M059J (cell line): ENCODE data around the gene ADAMTSL5. TPM values are rescaled to one million over a fixed set of nuclear protein-coding genes. Genes with fewer than 3 reads are reported as not detected.
"Not testable (repeated sequence)": the region's sequence is repeated elsewhere in the genome, so short reads cannot be mapped to it uniquely, and the experiment has no call there.

Source experiments
- DNase-seq: peaks from one replicate; pipeline ENCODE4 v3.0.0-alpha.2; 2012; ENCODE audit warnings: low read depth
- total RNA-seq: library from RNA; depleted of rRNA; stranded (reverse); fragments of >200 nt; shearing (Covaris generic); gene quantifications from 2 replicates; pipeline ENCODE4 v1.2.3, GENCODE V29; 2014

The ADAMTSL5 gene
- total RNA-seq, 1 experiment from 2014 or later: 3.7 TPM

DNA sequence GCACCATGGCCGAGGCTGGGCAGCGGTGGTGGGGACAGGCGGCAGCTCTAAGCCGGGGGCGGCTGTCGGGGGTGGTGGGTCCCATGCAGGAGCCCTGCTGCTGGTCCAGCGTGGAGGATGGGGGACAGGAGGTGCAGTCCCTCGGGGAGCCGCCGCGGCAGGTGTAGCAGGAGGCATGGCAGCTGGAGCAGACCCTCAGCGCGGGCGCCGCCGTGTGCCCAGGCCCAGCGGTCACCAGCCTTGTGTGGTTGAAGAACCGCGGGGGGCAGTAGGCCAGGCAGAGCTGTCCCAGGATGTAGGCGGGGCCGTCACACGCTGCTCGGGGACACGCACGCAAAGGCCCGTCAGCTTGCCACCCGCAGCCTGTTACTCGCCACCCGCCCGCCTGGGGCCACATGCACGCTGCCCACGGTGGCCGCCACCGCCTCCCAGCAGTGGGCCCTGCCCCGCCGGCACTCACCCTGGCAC lies 30.9 kb downstream of the ADAMTSL5 start:
- DNase-seq: no peak

DNA sequence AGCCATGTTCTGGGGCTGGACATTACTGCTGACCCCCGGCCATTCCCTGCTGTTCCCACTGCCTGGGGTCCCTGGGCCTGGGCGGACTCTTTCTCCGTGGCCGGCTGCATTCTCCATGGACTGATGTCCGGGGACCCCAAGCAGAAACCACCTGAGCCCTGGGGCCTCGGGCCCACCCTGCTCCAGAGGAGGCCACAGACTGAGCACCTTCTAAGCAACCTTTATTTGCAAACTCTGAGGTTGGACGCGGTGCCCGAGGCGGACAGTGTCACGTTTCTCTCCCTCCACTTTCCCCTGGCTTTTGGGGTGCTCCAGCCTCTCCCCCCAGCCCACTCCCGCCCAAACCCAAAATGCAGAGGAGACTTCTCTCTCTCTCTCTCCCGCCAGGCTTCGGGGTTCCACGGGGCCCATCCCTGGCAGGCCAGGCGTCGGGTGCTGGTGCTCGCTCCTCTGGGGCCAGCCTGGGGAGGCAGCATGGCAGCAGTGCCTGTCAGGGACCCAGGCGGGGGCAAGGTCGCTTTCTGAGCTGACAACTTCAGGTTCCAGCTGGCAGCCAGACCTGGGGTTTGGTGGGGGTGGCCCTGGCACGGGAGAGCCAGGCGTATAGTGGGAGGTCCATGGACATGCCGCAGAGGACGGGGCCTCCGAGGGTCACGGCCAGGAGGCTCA lies 31.5 kb downstream of the ADAMTSL5 start:
- DNase-seq: no peak

DNA sequence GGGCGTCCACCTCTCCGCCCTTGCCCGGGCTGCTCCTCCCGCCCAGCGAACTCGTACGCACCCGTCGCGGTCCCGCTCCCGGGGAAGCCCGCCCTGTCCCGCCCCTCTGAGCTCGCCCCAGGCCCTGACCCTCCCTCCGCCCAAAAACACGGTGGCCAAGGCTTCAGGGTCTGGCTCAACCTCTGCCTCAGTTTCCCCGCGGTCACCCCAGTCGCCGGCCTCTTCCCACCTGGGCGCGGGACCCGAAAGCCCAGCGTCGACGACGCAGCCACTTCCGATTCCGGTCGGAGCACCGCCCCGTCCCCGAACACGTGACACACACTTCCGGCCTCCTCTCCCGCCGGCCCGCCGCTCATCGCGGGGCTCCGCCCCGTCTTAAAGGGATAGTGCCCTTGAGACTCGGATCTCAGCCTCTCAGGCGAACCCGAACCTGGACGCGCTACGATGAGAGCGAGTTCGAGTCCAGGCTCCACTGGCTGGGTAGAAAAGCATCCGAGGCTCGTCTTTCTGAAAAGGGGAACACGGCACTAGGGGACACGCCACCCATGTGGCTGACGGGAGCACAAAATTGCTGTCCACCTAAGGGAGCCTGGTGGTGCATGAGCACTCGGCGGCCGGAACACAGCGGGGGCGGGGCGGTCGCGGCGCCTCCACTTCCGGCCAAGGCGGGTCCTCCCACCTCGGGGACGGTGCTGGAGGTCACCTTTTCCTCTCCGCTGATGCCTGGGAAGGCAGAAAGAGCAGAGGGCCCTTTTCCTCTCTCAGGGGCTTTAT lies 33.7 kb downstream of the ADAMTSL5 start, which contains the start of gene C19orf25:
Gene C19orf25, minus strand, starts transcription at position 282 of the 774 bp plus-strand sequence. CDS start 312 bp downstream, outside the sequence.
- DNase-seq: peak; percentile 95

DNA sequence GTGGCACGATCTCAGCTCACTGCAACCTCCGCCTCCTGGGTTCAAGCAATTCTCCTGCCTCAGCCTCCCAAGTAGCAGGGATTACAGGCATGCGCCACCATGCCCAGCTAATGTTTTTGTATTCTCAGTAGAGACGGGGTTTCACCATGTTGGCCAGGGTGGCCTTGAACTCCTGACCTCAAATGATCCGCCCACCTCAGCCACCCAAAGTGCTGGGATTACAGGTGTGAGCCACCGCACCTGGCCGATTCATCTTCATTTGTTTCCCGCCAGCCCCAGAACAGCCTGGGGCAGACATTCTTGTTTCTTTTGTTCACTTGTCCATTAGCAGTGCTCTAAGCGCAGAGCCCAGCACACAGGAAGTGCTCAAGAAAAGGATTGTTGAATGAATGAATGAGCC lies 35.8 kb downstream of the ADAMTSL5 start:
- DNase-seq: not testable (repeated sequence)

DNA sequence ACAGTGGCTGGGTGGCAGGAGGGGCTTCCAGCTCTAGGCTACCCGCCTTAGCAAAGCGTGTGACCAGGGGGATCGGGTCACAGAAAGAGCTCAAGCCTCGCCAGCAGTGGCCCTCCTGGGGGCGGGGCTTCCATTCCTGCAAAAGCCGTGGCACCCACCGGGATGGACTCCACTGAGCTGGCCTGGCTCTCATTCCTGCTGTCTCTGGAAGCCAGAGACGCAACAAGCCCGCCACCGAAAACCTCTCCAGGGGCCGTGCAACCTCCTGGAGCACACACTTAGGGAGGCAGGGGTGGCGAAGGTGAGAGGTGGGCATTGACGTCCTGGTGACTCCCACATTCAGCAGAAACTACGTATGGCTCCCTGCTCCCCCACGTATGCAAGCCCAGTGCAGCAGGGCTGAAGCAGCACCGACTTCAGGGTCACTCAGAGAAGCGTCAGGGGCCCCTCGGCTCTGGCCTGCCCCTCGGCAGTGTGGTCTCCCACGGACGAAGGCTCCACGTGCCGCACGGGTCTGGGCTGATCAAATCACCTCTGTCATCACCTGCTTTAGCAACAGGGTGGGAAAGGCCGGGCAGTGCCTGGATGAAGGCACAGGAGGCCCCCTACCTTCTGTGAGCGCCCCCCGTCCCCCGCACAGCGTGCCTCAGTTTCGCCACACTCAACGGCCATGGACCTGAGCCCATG lies 36.9 kb downstream of the ADAMTSL5 start:
- DNase-seq: no peak

DNA sequence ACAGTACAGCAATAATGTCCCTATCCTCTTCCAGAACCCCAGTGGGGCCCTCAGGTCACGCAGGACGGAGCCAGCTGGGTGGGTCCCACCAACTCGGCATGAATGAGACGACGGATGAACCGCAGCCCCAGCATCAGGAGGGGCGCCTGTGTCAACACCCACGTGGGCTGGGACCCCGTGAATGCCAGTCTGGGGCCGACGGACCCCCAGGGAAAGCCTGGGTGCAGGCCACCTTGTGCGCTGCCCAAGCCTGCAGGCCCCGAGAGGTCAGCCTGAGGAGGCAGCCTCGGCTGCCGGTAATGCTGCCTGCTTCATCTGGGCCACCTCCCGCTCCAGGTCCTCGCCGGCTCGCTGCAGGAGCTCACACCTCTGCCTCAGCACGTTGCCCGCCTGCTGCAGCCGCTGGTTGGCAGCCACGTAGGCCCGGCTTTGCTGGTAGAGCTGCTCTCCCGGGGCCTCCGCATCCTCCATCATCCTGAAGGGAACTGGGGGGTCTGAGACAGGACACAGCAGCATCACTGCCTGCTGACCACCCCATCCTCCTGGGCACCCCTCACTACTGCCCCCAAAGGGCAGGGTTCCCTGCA lies 38.0 kb downstream of the ADAMTSL5 start:
- no peak for DNase-seq

DNA sequence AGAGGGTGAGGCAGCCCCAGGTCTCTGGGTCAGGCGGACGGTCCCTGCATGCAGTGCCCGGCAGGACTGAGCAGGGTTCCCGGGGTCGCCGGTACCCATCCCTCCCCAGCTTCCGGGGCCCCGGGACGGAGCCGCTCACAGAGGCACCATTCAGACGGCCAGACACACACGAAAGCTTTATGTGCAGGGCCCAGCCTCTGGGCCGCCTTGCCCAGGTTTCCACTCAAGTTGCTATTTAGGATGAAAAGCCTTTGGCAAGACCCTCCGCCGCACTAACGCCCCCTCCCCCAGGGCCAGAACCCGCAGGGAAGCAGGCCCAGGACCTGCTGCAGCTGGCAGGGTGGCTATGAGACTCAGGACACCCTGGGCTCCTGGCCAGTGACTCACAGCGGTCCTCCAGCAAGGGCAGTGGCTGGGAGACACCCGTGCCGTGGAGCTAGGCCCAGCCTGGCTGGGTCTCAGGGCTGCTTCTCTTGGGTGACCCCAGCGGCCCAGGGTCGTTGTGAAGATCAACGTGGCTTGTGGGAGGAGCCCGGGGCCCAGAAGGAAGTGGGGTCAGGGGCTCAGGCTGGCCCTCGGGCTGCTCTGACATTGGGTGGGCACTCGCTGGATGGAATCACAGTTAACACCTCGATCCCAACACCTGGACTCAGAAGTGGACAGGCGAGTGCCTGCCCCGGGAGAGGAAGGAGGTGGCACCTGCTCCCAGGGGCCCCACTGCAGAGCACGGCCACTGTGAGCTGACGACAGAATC lies 38.6 kb downstream of the ADAMTSL5 start:
- peak; percentile 46 for DNase-seq

DNA sequence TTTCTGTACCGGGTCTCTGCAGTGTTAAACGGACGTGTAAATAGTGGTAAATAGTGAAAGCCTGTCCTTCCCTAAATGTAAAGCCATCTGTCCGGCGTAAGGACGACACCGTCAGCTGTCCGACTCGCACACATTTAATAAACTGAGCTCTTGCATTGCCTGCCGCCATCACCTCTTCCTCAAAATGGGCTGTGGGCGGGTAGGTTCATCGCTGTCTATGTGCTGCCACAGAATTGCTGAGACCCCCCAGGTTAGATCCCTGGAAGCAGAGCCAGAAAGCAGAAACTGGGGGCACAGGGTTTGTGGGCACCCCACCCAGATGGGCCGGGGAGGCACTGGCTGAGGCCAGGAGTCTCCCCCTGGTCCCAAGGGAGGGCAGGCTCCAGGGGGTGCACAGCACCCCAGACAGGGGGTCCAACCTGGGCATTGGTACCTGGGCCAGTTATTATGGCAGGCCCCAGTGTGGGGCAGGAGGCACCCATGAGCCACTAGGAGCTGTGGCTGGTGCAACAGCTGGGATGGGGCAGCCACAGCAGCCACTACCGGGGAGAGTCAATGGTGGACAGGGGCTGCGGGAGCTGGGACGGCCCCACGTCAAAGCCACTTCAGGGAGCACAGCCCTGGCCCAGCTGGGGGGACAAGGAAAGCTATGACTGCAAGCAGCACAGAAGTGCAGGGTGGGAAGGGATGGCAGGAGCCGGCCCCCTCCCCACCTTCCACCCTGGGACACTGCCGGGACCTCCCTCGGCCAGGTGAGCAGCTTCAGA lies 39.6 kb downstream of the ADAMTSL5 start:
- no peak for DNase-seq

DNA sequence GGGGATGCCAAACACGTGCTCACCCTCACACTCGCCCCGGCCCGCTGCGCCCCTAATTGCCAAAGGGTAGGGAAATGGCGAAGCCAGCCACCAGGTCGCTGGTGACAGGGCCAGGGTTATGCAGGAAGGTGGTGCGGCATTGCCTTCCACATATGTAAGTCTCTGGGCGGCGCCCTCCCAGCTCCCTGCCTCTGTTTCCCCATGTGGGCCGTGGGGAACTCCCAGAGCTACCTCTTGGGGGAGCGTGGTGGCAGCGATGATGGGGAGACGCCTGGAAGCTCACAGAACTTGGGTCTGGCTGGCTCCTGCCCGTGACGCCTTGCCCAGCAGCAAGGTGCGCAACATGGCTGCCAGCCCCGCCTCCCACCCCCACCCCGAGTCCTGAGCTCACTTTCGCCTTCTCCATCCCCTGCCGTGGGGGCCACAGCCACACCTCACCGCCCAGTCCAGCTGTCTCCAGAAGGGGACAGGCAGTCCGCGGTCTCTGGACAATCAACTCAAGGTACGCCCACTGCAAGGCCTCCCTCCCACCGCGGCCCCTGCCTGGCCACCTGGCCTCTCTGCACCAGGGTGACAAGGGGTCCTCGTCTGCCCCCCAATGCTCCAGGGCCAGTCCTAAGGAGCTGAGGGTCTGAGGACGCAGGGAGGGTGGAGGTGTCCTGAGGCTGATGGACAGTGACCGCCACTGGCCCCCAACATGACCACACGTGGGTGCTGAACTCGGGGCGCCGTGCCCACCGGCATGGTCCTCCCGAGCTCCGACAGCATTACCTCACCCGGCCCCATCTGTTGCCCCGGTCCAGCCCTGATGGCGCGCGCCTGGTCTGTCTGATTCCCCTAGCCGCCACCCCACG lies 40.4 kb downstream of the ADAMTSL5 start:
- DNase-seq: no peak

DNA sequence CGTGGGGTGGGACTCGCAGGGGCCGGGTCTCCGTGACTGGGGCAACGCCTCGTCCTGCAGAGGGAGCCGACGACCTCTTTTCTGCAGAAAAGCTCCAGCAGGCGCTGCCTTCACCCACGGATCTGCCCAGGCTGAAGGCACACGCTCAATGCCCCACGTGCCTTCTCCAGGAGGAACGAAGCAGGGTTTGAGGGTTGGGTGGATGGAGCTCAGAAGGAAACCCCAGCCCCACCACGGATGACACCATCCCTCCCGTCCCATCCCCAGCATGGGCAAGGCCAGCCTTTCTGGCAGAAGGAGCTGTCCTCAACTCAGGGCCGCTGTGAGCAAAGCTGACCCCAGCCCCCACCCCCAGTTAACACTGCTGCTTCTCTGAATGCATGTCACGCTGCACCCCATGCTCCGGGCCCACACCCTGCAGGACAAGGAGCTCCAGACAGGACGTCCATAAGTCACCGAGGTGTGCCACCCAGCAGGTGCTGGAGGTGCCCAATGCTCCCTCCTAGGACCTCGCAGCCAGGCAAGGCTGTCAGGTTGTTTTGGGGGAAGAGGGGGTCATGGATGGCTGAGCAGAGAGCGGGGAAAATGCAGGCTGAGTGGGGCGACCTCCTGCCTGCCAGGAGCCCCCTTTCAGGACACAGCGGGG lies 41.2 kb downstream of the ADAMTSL5 start:
- no peak for DNase-seq

DNA sequence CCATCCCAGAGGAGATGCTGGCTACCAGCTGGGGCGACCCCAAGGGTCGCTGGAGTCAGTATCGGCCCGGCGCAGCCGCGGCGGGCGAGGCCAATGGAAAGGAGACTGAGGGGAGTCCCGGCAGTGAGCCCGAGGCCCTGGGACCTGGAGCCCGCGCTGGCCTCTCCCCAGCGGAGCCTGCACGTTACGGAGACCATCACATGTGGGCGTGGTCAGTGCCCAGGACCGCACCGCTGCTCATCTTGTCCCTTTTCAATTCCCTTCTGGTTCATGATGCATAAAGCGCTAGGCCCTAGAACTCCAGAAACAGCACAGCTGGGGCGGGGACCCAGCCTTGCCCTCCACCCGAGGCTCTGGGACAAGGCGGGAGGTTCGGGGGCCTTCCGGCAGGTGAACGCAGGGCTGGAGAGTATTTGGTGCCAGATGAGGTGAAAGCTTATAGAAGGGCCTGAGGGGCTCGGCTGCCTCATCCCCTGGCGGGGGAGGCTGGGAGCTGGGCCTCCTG lies 41.8 kb downstream of the ADAMTSL5 start:
- no peak for DNase-seq

DNA sequence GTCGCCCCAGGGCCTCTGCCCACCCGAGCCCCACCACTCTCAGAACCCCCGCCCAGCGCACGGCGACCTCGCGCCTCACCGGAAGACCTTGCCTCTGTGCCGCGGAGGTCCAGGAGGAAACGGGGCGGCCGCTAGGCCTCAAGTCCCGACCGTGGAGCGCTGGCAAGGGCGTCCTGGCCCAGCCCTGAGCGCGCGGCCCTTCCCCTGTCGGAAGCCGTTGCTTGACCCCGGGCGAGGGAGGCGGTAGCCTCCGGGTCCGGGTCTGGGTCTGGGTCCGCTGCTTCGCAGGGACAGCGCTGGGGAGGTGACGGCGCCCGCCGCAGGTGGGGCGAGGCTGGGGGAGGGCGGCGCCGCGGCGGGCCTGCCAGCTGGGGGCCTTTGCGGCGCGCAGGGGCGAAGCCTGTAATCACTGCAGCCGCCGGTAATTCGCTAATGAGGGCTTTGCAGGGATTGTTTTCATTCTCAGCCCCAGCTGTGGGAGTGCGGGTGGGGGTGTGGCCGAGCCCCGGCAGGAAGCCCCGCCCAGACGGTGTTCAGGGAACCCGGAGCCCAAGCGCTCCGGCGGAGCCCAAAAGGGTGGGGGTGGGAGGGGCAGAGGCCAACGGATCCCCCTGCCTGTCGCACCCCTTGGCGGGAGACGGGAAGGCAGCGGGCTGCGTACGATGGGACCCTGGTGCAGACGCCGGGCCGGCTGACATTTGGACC lies 42.4 kb downstream of the ADAMTSL5 start:
- no peak for DNase-seq

DNA sequence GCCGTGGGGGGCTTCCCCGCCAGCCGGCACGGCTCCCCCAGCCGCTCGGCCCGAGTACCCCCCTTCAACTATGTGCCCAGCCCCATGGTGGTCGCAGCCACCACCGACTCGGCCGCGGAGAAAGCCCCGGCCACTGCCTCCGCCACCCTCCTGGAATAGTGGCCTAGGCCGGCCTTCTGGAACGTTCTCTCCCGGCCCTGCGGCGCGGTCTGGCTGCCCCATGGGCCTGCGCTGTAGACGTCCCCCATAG lies 42.8 kb downstream of the ADAMTSL5 start:
- no peak for DNase-seq

DNA sequence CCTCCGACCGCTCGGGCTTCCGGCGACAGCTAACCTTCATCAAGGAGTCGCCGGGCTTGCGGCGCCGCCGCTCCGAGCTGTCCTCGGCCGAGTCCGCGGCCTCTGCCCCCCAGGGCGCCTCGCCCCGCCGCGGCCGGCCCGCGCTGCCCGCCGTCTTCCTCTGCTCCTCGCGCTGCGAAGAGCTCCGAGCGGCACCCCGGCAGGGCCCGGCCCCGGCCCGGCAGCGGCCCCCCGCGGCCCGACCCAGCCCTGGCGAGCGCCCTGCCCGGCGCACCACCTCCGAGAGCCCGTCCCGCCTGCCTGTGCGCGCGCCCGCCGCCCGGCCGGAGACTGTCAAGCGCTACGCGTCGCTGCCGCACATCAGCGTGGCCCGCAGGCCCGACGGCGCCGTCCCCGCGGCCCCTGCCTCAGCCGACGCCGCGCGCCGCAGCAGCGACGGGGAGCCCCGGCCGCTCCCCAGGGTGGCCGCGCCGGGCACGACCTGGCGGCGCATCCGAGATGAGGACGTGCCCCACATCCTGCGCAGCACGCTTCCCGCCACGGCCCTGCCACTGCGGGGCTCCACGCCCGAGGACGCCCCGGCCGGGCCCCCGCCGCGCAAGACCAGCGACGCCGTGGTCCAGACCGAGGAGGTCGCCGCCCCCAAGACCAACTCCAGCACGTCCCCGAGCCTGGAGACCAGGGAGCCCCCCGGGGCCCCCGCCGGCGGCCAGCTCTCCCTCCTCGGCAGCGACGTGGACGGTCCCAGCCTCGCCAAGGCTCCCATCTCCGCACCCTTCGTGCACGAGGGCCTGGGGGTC lies 43.4 kb downstream of the ADAMTSL5 start:
- no peak for DNase-seq

DNA sequence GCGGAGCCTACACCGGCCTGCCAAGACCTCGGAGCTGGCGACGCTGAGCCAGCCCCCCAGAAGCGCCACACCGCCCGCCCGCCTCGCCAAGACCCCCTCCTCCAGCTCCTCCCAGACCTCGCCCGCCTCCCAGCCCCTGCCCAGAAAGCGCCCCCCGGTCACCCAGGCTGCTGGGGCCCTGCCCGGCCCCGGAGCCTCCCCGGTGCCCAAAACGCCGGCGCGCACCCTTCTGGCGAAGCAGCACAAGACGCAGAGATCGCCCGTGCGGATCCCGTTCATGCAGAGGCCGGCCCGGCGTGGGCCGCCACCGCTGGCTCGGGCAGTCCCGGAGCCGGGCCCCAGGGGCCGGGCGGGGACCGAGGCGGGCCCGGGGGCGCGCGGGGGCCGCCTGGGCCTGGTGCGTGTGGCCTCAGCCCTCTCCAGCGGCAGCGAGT lies 44.0 kb downstream of the ADAMTSL5 start:
- DNase-seq: no peak

DNA sequence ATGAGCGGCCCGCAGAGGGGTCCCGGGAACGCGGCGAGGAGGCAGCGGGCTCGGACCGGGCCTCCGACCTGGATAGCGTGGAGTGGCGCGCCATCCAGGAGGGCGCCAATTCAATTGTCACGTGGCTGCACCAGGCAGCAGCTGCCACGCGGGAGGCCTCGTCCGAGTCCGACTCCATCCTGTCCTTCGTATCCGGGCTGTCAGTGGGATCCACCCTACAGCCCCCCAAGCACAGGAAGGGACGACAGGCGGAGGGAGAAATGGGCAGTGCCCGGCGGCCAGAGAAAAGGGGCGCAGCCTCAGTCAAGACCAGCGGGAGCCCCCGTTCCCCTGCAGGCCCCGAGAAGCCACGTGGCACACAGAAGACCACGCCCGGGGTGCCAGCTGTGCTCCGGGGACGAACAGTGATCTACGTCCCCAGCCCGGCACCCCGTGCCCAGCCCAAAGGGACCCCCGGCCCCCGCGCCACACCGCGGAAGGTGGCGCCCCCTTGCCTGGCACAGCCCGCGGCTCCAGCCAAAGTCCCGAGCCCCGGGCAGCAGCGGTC lies 44.5 kb downstream of the ADAMTSL5 start:
- DNase-seq: no peak

DNA sequence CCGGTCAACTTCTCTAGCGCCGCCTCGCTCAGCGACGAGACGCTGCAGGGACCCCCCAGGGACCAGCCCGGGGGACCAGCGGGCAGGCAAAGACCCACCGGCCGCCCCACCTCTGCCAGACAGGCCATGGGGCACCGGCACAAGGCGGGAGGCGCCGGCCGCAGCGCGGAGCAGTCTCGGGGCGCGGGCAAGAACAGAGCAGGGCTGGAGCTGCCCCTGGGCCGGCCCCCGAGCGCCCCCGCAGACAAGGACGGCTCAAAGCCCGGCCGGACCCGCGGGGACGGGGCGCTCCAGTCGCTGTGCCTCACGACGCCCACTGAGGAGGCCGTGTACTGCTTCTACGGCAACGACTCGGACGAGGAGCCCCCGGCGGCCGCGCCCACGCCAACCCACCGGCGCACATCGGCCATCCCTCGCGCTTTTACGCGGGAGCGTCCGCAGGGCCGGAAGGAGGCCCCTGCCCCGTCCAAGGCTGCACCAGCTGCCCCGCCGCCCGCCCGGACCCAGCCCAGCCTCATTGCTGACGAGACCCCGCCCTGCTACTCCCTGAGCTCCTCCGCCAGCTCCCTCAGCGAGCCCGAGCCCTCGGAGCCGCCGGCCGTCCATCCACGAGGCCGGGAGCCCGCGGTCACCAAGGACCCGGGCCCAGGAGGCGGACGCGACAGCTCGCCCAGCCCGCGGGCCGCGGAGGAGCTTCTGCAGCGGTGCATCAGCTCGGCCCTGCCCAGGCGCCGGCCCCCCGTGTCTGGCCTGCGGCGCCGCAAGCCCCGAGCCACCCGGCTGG lies 45.1 kb downstream of the ADAMTSL5 start:
- no peak for DNase-seq
